Measurements from ENCODE around the gene PWWP2B.

The PWWP2B gene

DNA sequence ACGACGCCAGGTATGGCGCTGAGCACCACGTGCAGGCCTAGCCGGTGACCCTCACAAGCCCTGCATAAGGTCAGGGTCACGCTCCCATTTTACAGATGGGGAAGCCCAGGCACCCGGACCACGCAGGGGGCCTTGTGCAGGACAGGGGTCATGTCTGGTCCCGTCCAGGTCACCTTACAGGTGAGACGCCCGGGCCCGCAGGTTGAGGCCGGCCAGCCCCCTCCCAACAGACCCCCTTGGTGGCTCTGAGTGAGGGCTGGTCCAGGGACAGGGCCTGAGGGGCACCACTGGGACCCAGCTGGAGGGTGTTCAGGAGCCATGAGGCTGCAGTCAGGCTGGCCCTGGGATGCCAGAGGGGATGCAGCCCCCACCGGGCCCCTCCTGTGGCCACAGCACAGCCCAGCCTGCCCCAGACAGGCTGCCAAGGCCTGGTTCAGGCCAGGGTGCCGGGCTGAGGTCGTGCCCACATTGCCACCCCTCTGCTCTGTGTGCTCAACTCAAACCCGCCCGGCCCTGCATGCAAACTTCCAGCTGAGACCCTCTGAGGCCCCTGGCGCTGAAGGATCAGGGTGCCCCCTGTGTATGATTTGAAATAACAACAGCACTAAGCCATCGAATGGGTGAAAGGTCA lies 69.0 kb downstream of the PWWP2B start:
- Histone ChIP-seq H3K4me1 (no peaks in the 10 kb centered on the region), H3K9me3 (no peaks in the 10 kb centered on the region), H3K27me3 (ENCODE audit: low read depth) (no peaks in the 10 kb centered on the region), H3K4me3 (no peak overlapping the region), H3K36me3 (replicated peaks) (no peaks in the 10 kb centered on the region)
- in situ Hi-C loops (cut with MboI; ENCODE audit: low sequenced_read_pairs): no loop called here
- no peak for DNase-seq (ENCODE audit: low spot score in 2 of 2)

DNA sequence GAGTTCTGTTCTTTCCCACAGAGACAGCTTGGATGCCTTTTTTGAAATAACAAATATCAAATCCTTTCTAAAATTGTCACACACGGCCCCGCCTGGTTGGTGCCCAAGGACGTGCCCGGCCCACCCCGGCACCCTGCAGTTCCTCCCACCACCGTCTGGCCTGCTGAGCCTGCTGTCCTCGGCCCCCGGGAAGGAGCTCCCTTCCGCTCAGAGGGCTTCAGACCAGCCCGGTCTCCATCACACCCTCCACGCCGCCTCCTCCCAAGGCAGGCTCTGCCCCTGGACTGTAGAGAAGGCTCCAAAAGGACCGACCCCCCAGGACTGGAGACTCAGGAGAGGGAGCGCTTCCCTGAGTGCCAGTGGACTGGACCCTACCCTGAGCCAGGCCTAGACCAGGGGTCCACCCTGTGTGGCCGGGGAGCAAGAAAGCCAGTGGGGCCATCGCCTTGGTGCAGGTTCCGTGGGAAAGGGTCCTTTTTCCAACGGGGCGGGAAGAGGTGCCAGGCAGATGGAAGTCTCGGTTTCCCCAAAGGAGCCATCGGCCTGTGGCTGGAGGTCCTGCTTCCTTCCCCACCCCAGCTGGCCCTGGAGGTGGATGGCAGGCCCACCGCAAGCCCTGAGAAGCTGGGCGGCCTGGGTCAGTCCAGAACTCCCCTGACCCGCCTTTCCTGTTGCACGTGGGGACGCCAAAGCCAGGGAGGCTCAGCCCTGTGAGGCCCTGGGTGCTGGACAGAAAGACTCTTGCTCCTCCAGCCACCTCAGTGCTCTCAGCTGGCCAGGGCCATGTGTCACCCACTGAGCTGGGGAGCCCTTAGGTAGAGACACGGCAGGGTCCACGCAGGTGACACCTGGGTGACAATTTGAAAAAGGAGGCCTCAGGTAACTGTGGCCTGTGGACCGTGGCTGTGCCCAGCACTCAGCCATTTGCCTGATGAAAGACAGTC lies 69.8 kb downstream of the PWWP2B start:
- H3K4me1 ChIP-seq: no peaks in the 10 kb centered on the region

More for the DNA sequence above, 69.8 kb downstream of the PWWP2B start:
- Histone ChIP-seq H3K9me3 (0 out of 2 replicates have a peak, but pooled peaks cover 2% of the 10 kb centered on the region), H3K4me3 (no peak overlapping the region), H3K27me3 (ENCODE audit: low read depth) (no peaks in the 10 kb centered on the region), H3K36me3 (replicated peaks) (no peaks in the 10 kb centered on the region)
- no peak for DNase-seq (ENCODE audit: low spot score in 2 of 2)
- in situ Hi-C loops (cut with MboI; ENCODE audit: low sequenced_read_pairs): no loop called here
